A673 (cell line): Measurements from ENCODE around the gene PTCD3. TPM values are rescaled to one million over a fixed set of nuclear protein-coding genes. Genes with fewer than 3 reads are reported as not detected.

Experiments used
- BruUV-seq: library from RNA; stranded (reverse); fragments of 400-500 nt; replicated peaks from 2 replicates; lab custom pipeline; 2021; lab: Mats Ljungman, UMichigan
- CTCF ChIA-PET: fragments of 300-600 bp; sonication (Branson Sonifier 250); formaldehyde crosslinking; loops from one replicate; lab custom pipeline; 2022; ENCODE audit warnings: antibody characterized with exemption; lab: Charles Lee
- POLR2A ChIA-PET: fragments of 300-600 bp; sonication (Branson Sonifier 250); formaldehyde crosslinking; loops from one replicate; lab custom pipeline; 2022; ENCODE audit warnings: antibody characterized with exemption; ENCODE audit not compliant: low non-redundant PET; lab: Charles Lee
- DNase-seq: peaks from one replicate; pipeline ENCODE4 v3.0.0-alpha.2; 2015; ENCODE audit warnings: low spot score
- H3K27ac ChIP-seq: fragments of 200-600 bp; sonication (generic); 2 replicates; pipeline ENCODE4 v1.5.1; 2016; ENCODE audit warnings: mixed run types, low read depth, mild to moderate bottlenecking, mixed read lengths, antibody characterized with exemption, low read length; ENCODE audit not compliant: poor library complexity, severe bottlenecking
- H3K27me3 ChIP-seq: fragments of 200-600 bp; sonication (generic); replicated peaks from 2 replicates; pipeline ENCODE4 v1.6.1; 2017; ENCODE audit warnings: mixed run types, low read depth, mild to moderate bottlenecking, mixed read lengths, antibody characterized with exemption, low read length; ENCODE audit not compliant: insufficient read depth, poor library complexity
- H3K36me3 ChIP-seq: fragments of 200-600 bp; sonication (generic); 2 replicates; pipeline ENCODE4 v1.6.1; 2016; ENCODE audit warnings: mixed run types, mild to moderate bottlenecking, mixed read lengths, antibody characterized with exemption, low read length; ENCODE audit not compliant: insufficient read depth, poor library complexity, severe bottlenecking
- H3K4me1 ChIP-seq: fragments of 200-600 bp; sonication (generic); 2 replicates; pipeline ENCODE4 v1.6.1; 2017; ENCODE audit warnings: mixed run types, mild to moderate bottlenecking, mixed read lengths, antibody characterized with exemption, low read length; ENCODE audit not compliant: insufficient read depth, poor library complexity, severe bottlenecking
- H3K4me3 ChIP-seq: fragments of 200-600 bp; sonication (generic); 2 replicates; pipeline ENCODE4 v1.5.1; 2016; ENCODE audit warnings: low read depth, mixed run types, mild to moderate bottlenecking, mixed read lengths, low read length; ENCODE audit not compliant: poor library complexity, severe bottlenecking
- H3K9me3 ChIP-seq: fragments of 200-600 bp; sonication (generic); 2 replicates; pipeline ENCODE4 v1.6.1; 2016; ENCODE audit warnings: mixed run types, low read depth, mild to moderate bottlenecking, mixed read lengths, antibody characterized with exemption, low read length; ENCODE audit not compliant: poor library complexity, severe bottlenecking
- EZH2 ChIP-seq: fragments of 200-600 bp; sonication (generic); IDR thresholded peaks from 2 replicates; pipeline ENCODE4 v1.6.1; 2017; ENCODE audit warnings: borderline replicate concordance, low read depth, mild to moderate bottlenecking, mixed read lengths, antibody characterized with exemption, low read length; ENCODE audit not compliant: poor library complexity, severe bottlenecking
- intact Hi-C: fragments of 100-400 bp; cut with micrococcal nuclease; formaldehyde crosslinking; loops from one replicate; pipeline ENCODE4 v1.10.0; 2022; ENCODE audit not compliant: unreplicated experiment
- total RNA-seq: library from RNA; stranded (reverse); gene quantifications from 2 replicates; pipeline ENCODE4 v1.2.3, GENCODE V29; 2021
- TF ChIP-seq, protein P1 (sequence below): fragments of 300-800, 200-600 bp; sonication (generic); conservative IDR thresholded peaks from 2 replicates; pipeline ENCODE4 v1.5.1; 2017; ENCODE audit warnings: low read depth, mild to moderate bottlenecking, antibody characterized with exemption, low read length, moderate library complexity, mixed read lengths

Gene PTCD3
- total RNA-seq, 1 experiment from 2014 or later: 148 TPM

DNA sequence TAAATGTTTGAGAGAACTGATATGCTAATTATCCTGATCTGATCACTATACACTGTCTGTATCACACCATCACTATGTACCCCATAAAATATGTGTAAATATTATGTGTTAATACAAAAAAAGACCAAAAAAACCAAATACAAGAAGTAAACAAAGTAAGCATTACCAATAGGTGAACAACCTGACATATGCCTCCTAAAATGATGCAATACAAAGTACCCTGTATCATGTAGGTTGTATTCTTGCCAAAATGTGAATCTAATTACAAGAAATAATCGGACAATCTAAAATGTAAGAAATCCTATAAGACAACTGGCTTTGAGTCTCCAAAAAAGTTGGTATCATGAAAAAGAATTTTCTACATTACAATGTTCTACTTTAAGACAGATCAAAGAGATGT lies 8.1 kb upstream of the PTCD3 start:
- H3K36me3 ChIP-seq: peaks cover 66% of the 10 kb centered on the region
- BruUV-seq: no TSS peak
- intact Hi-C loops: no loop called here
- no peak for DNase-seq
- H3K9me3 ChIP-seq: no peaks in the 10 kb centered on the region
- no peak overlapping the region for H3K27ac ChIP-seq
- ChIA-PET POLR2A (no interaction called here), CTCF (no interaction called here)
- H3K4me3 ChIP-seq: no peak overlapping the region
- no peaks in the 10 kb centered on the region for H3K4me1 ChIP-seq
- H3K27me3 ChIP-seq: no peaks in the 10 kb centered on the region
- TF ChIP-seq, protein P1, sequence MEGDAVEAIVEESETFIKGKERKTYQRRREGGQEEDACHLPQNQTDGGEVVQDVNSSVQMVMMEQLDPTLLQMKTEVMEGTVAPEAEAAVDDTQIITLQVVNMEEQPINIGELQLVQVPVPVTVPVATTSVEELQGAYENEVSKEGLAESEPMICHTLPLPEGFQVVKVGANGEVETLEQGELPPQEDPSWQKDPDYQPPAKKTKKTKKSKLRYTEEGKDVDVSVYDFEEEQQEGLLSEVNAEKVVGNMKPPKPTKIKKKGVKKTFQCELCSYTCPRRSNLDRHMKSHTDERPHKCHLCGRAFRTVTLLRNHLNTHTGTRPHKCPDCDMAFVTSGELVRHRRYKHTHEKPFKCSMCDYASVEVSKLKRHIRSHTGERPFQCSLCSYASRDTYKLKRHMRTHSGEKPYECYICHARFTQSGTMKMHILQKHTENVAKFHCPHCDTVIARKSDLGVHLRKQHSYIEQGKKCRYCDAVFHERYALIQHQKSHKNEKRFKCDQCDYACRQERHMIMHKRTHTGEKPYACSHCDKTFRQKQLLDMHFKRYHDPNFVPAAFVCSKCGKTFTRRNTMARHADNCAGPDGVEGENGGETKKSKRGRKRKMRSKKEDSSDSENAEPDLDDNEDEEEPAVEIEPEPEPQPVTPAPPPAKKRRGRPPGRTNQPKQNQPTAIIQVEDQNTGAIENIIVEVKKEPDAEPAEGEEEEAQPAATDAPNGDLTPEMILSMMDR: no peak
- no peak for TF ChIP-seq EZH2

DNA sequence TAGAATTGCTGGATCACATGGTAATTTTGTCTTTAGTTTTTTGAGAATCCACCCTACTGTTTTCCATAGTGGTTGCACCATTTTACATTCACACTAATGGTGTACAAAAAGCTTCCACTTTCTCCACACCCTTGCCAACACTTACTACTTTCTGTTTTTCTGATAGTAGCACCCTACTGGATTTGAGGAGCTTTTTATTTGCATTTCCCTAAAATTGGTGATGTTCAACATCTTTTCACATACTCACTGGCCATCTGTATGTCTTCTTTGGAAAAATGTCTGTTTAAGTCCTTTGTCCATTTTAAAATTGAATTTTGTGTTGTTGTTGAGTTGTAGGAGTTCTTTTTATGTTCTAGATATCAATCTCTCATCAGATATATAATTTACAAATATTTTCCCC lies 3.9 kb upstream of the PTCD3 start:
- peaks cover 35% of the 10 kb centered on the region for H3K36me3 ChIP-seq
- H3K4me1 ChIP-seq: peaks cover 4% of the 10 kb centered on the region
- no peak overlapping the region for H3K27ac ChIP-seq
- intact Hi-C loops: no loop called here
- BruUV-seq: no TSS peak
- no peak overlapping the region for H3K4me3 ChIP-seq
- TF ChIP-seq EZH2: no peak
- TF ChIP-seq, protein P1: no peak
- H3K9me3 ChIP-seq: no peaks in the 10 kb centered on the region
- POLR2A ChIA-PET: no interaction called here
- CTCF ChIA-PET: no interaction called here
- no peaks in the 10 kb centered on the region for H3K27me3 ChIP-seq
- DNase-seq: no peak

DNA sequence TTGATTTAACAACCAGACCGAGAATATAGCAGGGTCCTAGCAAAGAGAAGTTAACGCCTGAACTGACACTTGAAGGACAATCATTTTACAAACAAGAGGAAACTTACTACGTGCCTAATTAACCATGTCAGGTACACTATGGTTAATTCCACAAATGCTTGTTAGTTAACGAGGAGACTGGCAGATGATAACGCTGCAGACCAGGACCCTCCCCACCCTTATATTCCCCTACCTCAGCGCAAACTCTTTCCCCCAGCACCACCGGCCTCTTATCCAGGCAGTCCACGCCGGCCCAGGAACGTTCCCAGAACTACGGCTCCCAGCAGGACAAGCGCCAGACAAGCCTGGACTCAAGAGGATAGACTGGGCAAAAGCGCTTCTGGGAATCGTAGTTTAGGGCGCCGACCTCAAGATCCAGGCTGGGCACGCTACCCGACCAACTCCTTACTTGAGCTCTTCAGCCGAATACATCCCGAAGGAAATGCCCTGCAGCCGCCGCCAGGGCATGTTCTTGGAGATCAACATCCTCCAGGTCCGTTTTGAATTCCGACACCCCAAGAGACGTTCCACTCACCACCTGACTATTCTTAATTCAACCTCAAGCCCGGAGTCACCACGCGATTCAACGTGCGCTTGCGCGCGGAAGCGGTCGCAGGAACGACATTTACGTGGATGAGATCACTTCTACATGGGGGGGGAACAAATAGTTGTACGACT lies 625 bp upstream of the PTCD3 start, which contains the start of gene POLR1A:
Gene POLR1A, minus strand, starts transcription at position 635 of the 717 bp plus-strand sequence. Its CDS starts 110 bp downstream, at position 525.
- Histone ChIP-seq H3K27me3 (no peaks in the 10 kb centered on the region), H3K27ac (peak within 1 kb of the TSS; percentile 98), H3K4me1 (peaks cover 12% of the 10 kb centered on the region), H3K36me3 (peaks cover 40% of the 10 kb centered on the region), H3K4me3 (peak within 1 kb of the TSS; percentile 86), H3K9me3 (no peaks in the 10 kb centered on the region)
- DNase-seq: peak; percentile 96
- ChIA-PET POLR2A (interaction anchor here (0.7 kb wide), 1 partner anchor 368 kb away, joined by 3 read pairs; no protein-coding TSS in a partner anchor), CTCF (interaction anchor here (1.5 kb wide), 1 partner anchor 278 kb away, joined by 12 read pairs; no protein-coding TSS in a partner anchor)
- no peak for TF ChIP-seq EZH2
- TF ChIP-seq, protein P1: no peak
- intact Hi-C loops: no loop called here
- BruUV-seq: no TSS peak
